HG03159 (cell line): ENCODE data around the gene RAC2.

Source experiments
- ATAC-seq: cut with Tn5 transposase; IDR thresholded peaks from one replicate; pipeline ENCODE4 v1.9.1; 2021; ENCODE audit warnings: mild to moderate bottlenecking, moderate library complexity; ENCODE audit not compliant: unreplicated experiment

The RAC2 gene

DNA sequence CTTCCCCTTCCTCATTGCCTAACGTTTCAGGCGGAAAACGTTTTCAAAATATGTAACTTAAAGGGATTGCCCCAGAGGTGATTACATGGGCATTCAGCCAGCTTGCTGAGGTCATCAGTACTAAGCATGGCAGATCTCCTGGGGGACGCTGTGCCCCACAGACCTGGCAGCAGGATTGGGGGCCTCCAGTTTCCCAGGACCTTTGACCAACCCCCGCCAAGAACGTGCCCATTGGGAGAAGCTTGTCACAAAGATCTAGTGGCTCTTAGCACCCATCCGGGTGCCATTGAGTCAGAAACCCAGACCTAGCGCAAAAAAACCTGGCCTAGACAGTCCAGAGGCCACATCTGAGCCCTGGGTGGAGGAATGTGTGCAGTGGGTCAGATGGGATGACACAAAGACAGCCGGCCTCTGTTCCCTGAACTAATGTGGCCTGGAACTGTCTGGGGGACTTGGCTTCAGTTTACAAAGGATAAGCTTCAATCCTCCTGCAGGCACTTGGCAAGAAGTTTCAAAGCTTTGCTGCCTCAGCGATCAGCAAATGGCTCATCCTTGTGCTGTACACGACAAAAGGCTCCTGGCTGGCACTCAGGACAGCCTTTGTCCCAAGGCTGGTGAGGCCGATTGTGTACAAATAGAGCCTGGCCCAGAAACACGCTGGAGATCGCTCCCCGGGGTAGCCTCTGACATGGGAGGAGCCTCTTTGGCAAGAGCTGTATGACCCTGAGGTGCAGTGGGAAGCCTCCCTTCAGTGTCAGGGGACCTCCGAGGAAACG, 65.5 kb downstream of the RAC2 start:
- ATAC-seq = no peak

DNA sequence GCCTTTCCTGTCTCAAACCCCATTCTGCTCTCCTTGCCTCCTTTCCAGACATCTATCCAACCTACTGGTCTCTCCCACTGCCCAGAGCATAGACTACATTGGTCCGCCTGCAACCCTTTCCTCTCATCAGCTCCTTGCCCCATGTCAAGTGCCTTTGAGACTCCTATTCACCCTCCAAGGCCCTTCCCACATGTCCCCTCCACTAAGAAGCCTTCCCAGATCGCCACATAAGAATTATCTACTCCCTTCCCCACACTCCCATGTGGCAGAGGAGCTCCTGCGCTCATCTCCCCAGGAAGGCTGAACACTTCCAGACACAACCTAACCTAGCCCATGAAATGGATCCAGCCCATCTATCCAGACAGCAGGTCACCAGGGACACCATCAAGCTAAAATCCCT, 66.3 kb downstream of the RAC2 start:
- ATAC-seq = no peak

DNA sequence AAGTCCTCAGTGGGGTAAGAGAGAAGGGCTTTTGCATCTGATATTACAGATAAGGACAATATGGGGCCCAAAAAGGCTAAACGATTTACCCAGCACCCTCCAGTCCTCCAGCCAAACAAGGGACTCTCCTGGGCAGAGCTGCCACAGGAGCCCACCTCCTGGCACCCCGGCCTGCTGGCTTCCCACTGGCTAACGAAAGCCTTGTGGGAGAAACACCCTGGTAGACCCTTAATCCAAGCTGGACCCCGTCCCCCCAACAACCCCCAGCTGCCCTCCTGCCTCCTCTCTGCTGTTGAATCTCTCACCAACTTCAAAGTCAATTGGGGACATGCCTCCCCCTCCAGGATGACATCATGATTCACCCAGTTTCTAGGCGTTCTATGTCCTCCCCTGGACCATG, 66.8 kb downstream of the RAC2 start:
- no peak for ATAC-seq

DNA sequence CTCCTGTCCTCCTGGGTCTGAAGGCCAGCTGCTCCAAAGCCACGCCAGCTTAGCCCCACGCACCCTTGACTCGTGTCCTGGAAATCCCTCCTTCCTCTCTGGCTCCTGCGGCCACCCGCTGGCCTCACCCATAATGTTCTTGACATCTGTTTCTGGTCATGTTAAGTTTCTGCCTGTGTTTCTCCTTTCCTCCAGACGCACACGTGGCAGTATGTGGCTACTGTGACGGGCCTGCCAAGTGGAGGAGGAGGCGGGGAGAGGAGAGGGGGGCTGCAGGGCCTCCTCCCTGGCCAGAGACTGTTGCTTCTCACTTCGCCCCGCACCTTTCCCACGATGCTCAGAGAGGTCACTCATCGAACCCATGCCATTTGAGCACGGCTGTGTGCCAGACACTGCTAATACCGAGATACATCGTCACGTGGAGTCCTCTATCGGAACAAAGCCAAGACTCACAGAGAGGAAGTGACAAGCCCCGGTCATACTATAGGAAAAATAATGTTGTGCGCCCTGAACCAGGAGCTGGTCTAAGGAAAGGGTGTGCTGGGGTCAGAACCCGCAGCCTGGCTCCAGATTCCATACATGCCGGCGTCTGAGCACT, 67.5 kb downstream of the RAC2 start:
- no peak for ATAC-seq

DNA sequence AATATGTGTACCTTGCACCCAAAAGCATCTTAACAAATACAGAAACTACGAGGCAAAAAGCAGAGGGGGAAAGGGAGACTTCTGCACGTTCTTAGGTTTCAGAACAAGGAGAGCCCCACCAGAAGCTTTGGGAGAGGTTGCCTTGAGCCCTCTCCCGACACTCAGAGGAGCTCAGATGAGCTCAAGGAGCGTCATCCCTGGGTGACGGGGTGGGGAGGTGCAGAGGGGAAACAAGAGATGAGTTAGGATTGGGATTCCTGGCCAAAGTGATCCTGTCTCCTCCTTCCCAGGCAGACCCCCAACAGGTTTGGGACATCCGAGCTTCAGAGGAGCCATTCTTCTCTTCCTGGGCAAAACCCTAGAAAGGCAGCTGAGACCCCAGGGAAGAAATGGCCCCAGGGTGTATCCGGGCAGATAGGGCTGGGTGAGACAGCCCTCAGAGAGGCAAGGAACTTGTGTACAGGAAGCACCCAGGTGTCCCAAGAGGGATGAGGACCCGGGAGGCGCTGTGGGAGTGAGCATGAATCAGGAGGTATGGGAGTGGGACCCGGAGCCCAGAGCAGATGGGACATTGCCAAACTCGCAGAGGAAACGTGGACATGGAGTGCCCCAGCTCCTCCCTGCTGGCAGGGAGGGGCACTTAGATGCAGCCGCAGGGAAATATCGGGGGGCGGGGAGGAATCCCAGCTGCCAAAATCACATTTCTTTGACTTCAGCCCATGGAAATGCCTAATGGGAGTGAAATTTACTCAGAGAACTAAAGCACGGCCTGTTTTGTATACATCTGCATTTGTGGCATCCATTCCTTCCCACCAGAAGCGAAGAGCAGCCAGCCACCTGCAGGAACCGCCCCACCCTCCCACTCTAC, 68.4 kb downstream of the RAC2 start:
- no peak for ATAC-seq
